B cell (primary cell): ENCODE data around the gene DNAJB6. TPM values are rescaled to one million over a fixed set of nuclear protein-coding genes. Genes with fewer than 3 reads are reported as not detected.

Source experiments
- ATAC-seq: fragments of 200-7000 bp; cut with Tn5 transposase; one replicate; pipeline ENCODE4 v1.10.0; 2021; ENCODE audit warnings: low read depth, mild to moderate bottlenecking, moderate number of reproducible peaks, moderate library complexity
- CTCF ChIA-PET: fragments of 350-600 bp; sonication (Branson Sonifier 250); formaldehyde crosslinking; loops from one replicate; lab custom pipeline; 2021; ENCODE audit warnings: antibody characterized with exemption, inconsistent platforms; lab: Charles Lee
- POLR2A ChIA-PET: fragments of 350-600 bp; sonication (Branson Sonifier 250); formaldehyde crosslinking; loops from one replicate; lab custom pipeline; 2021; ENCODE audit warnings: antibody characterized with exemption; lab: Charles Lee
- DNase-seq: peaks from one replicate; pipeline ENCODE4 v3.0.0; 2013
- H2AFZ ChIP-seq: 2 replicates; pipeline ENCODE4 v1.6.1; 2012; ENCODE audit warnings: mild to moderate bottlenecking, low read depth, low read length; ENCODE audit not compliant: insufficient read depth, poor library complexity, severe bottlenecking
- H3K27ac ChIP-seq, 2 donors: 1 replicate in 1 of 2; 2 replicates in 1 of 2; pipeline ENCODE4 v1.5.1; 2012 to 2013; ENCODE audit warnings: low read length in 2 of 2, mild to moderate bottlenecking in 2 of 2, moderate library complexity in 1 of 2
- H3K27me3 ChIP-seq, 4 experiments: fragments of 200-600 bp in 1 of 4; sonication (generic) in 1 of 4; replicated peaks in 1 of 4; 1 replicate in 2 of 4; 2 replicates in 2 of 4; pipeline versions ENCODE4 v1.6.1 to v1.7.0; 2013 to 2016; ENCODE audit warnings: low read length in 3 of 4, mild to moderate bottlenecking in 2 of 4, mixed read lengths in 1 of 4, moderate library complexity in 1 of 4; ENCODE audit not compliant: insufficient read depth in 4 of 4, control insufficient read depth in 3 of 4; ENCODE audit errors: control extremely low read depth in 1 of 4
- H3K36me3 ChIP-seq, 2 experiments: replicated peaks in 1 of 2; 1 replicate in 1 of 2; 2 replicates in 1 of 2; pipeline versions ENCODE4 v1.6.1 to v1.7.1; 2013; ENCODE audit warnings: low read length in 1 of 2; ENCODE audit not compliant: insufficient read depth in 2 of 2, control insufficient read depth in 1 of 2; ENCODE audit errors: control extremely low read depth in 1 of 2, extremely low read depth in 1 of 2
- H3K4me1 ChIP-seq, 2 donors: fragments of 200-600 bp in 1 of 2; sonication (generic) in 1 of 2; 1 replicate in 1 of 2; 2 replicates in 1 of 2; pipeline versions ENCODE4 v1.5.1 to v1.6.1; 2013 to 2017; ENCODE audit warnings: low read length in 2 of 2; ENCODE audit not compliant: control insufficient read depth in 2 of 2, insufficient read depth in 2 of 2
- H3K4me2 ChIP-seq: replicated peaks from 2 replicates; pipeline ENCODE3; 2012; ENCODE audit warnings: mild to moderate bottlenecking, low read depth, low read length; ENCODE audit not compliant: poor library complexity, severe bottlenecking
- H3K4me3 ChIP-seq, 5 experiments: fragments of 200-600 bp in 1 of 5; sonication (generic) in 1 of 5; 1 replicate in 3 of 5; 2 replicates in 2 of 5; pipeline versions ENCODE4 v1.5.1 to v1.7.0; 2011 to 2016; ENCODE audit warnings: low read length in 4 of 5, mild to moderate bottlenecking in 4 of 5, low read depth in 2 of 5, control low read depth in 1 of 5, moderate library complexity in 1 of 5; ENCODE audit not compliant: insufficient read depth in 1 of 5; ENCODE audit errors: control extremely low read depth in 1 of 5, extremely low read depth in 1 of 5
- H3K79me2 ChIP-seq: fragments of 200-600 bp; sonication (generic); one replicate; pipeline ENCODE4 v1.6.0; 2016; ENCODE audit warnings: low read length; ENCODE audit not compliant: control insufficient read depth, insufficient read depth
- H3K9ac ChIP-seq: fragments of 200-600 bp; sonication (generic); 2 replicates; pipeline ENCODE4 v1.6.1; 2017; ENCODE audit warnings: mild to moderate bottlenecking, low read length, moderate library complexity
- H3K9me3 ChIP-seq, 3 donors: one replicate each; pipeline versions ENCODE4 v1.6.1 to v1.7.1; 2013; ENCODE audit warnings: low read length in 2 of 3; ENCODE audit not compliant: control insufficient read depth in 2 of 3, insufficient read depth in 1 of 3; ENCODE audit errors: control extremely low read depth in 1 of 3
- H4K20me1 ChIP-seq: 2 replicates; pipeline ENCODE4 v1.6.0; 2012; ENCODE audit warnings: mild to moderate bottlenecking, low read length; ENCODE audit not compliant: insufficient read depth, control insufficient read depth, poor library complexity, severe bottlenecking
- H3K27ac Mint-ChIP-seq: one replicate; pipeline ENCODE4 v1.8.0; 2021; ENCODE audit warnings: mixed read lengths
- H3K27me3 Mint-ChIP-seq: one replicate; pipeline ENCODE4 v1.8.0; 2021; ENCODE audit warnings: mixed read lengths
- H3K4me1 Mint-ChIP-seq: one replicate; pipeline ENCODE4 v1.8.0; 2021; ENCODE audit warnings: mixed read lengths
- H3K4me3 Mint-ChIP-seq: one replicate; pipeline ENCODE4 v1.8.0; 2021; ENCODE audit warnings: mixed read lengths
- H3K9me3 Mint-ChIP-seq: one replicate; pipeline ENCODE4 v1.8.0; 2022; ENCODE audit warnings: mixed read lengths; ENCODE audit not compliant: insufficient read depth
- CTCF ChIP-seq: fragments of 200-600 bp; IDR thresholded peaks from one replicate; pipeline ENCODE4 v1.8.0; 2022; ENCODE audit warnings: antibody characterized with exemption, mild to moderate bottlenecking
- EZH2 ChIP-seq: IDR thresholded peaks from 2 replicates; pipeline ENCODE4 v1.6.1; 2012; ENCODE audit warnings: borderline replicate concordance, low read depth, mild to moderate bottlenecking, moderate library complexity, low read length; ENCODE audit not compliant: insufficient read depth, poor library complexity, severe bottlenecking
- WGBS: methylation state at CpG from one replicate; pipeline ENCODE4 v1.1.5; 2013; ENCODE audit warnings: missing lambda C conversion rate; ENCODE audit not compliant: insufficient coverage; 5-methylcytosine and 5-hydroxymethylcytosine counted together
- intact Hi-C: fragments of 100-400 bp; cut with micrococcal nuclease; formaldehyde crosslinking; loops from one replicate; pipeline ENCODE4 v1.10.0; 2022
- polyA plus RNA-seq: library from polyadenylated mRNA; depleted of rRNA; stranded (reverse); fragments of >200 nt; gene quantifications from 2 replicates; pipeline ENCODE4 v1.2.3, GENCODE V29; 2012
- total RNA-seq, 2 donors: library from RNA; stranded (reverse); fragments of 120-200 nt in 1 of 2; gene quantifications; 1 replicate in 1 of 2; 2 replicates in 1 of 2; pipeline versions ENCODE4 v1.2.3 to v1.2.4, GENCODE V29; 2013 to 2022

Gene DNAJB6
- total and polyA plus RNA-seq, 2 donors (not counting 1 experiment from before 2014, with no cell fraction given), result 22.4 to 116 TPM

DNA sequence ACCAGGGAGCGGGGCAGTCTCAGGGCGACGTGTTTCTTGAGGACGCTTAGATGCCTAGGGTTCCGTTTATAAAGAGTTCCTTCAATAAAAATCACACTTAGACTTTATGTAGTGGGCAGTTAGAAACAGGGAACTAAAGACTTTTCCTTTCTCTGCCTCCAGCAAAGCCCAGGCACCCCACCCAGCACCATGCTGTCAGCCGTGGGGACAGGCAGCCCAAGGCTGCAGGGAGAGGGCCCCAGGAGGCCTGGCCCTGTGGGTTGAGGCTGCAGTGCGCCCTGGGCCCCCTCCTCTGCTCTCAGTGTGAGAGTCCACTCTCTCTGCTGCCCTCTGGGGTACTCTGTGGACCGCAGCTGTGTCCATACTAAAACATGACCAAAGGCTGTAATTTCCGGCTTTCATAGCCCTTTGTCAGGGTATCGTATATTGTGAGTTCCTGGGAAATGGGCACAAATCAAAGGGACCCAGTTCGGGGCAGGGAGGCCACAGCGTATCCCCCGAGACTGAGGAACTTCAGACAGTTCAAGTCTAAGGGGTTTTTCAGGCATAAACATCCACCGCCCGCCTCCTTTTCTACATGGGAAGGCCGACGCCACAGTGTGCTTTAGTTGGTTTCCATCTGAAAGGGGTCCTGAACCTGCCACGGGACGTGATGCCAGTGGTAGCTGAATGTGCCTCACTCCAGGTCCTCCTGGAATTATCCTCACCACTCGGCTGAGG, 59.7 kb downstream of the DNAJB6 start:
- 97% methylated on average over 15 of the region's 20 CpGs for WGBS
- no peaks in the 10 kb centered on the region for H3K9me3 ChIP-seq
- no peak overlapping the region for H3K9ac ChIP-seq
- ATAC-seq (no peak), DNase-seq (no peak)
- Mint-ChIP-seq H3K9me3 (no peaks in the 10 kb centered on the region), H3K27me3 (no peaks in the 10 kb centered on the region), H3K4me1 (peaks cover 9% of the 10 kb centered on the region), H3K27ac (no peak overlapping the region), H3K4me3 (no peak overlapping the region)
- CTCF ChIA-PET, result interaction anchor here (0.7 to 1.6 kb wide), 2 partner anchors 12 to 1153 kb away, joined by 3 read pairs; no protein-coding TSS in a partner anchor
- peaks cover 0 to 31% of the 10 kb centered on the region in 2 experiments for H3K36me3 ChIP-seq
- peaks cover 0 to 5% of the 10 kb centered on the region in 2 donors for H3K4me1 ChIP-seq
- intact Hi-C loops, result no loop called here
- peaks cover 50% of the 10 kb centered on the region for H4K20me1 ChIP-seq
- H3K4me3 ChIP-seq, result no peak overlapping the region
- H3K27ac ChIP-seq, result no peak overlapping the region
- no peak overlapping the region for H2AFZ ChIP-seq
- POLR2A ChIA-PET, result no interaction called here
- peaks cover 53% of the 10 kb centered on the region for H3K79me2 ChIP-seq
- TF ChIP-seq EZH2 (no peak), CTCF (no peak)
- H3K27me3 ChIP-seq, result no peaks in the 10 kb centered on the region
- no peak overlapping the region for H3K4me2 ChIP-seq

DNA sequence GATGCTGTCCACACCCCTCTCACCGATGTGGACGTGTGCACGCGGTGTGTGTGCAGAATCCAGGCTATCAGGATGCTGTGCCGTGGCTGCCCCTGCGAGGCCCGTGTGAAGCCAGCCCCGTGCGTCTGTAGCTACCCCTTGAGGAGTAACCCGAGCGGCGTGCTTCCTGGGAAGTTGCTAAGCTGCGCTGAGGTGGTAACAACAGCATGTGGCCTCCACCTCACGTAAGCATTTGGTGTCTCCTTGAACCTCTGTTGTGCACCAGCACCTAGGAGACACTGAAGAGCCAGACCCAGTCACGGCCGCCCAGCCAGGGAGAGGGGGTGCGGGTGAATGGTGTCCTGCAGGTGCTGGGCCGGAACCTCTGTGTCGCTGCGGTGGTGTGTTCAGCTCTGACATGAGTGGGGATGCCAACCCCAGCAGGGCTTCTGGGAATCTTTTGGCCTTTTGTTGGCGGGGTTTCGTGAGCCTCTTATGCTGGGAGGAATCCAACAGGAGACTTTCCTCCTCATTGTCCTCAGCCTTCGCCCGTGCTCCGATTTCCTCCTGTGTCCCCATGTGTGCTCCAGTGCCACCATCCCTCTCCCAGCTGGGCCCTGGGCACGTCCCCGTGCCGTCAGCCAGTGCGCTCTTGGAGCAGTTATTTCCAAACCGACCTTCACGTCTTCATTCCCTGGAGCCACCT, 60.4 kb downstream of the DNAJB6 start:
- Histone ChIP-seq H3K4me2 (no peak overlapping the region), H3K9me3 (no peaks in the 10 kb centered on the region), H3K79me2 (peaks cover 48% of the 10 kb centered on the region)

More for the DNA sequence above, 60.4 kb downstream of the DNAJB6 start:
- no peak for TF ChIP-seq EZH2
- TF ChIP-seq CTCF, result no peak
- ChIA-PET POLR2A (no interaction called here), CTCF (interaction anchor here (1.6 kb wide), 1 partner anchor 13 kb away, joined by 3 read pairs; no protein-coding TSS in a partner anchor)
- Mint-ChIP-seq H3K27ac (no peak overlapping the region), H3K27me3 (no peaks in the 10 kb centered on the region), H3K4me3 (no peak overlapping the region), H3K9me3 (no peaks in the 10 kb centered on the region), H3K4me1 (peaks cover 9% of the 10 kb centered on the region)
- no peak for DNase-seq
- H3K36me3 ChIP-seq, result peaks cover 0 to 31% of the 10 kb centered on the region in 2 experiments
- no peak overlapping the region for H2AFZ ChIP-seq
- H3K9ac ChIP-seq, result no peak overlapping the region
- H3K27ac ChIP-seq, result no peak overlapping the region
- WGBS, result 97% methylated on average over 31 of the region's 31 CpGs
- peaks cover 0 to 5% of the 10 kb centered on the region in 2 donors for H3K4me1 ChIP-seq
- intact Hi-C loops, result no loop called here
- no peaks in the 10 kb centered on the region for H3K27me3 ChIP-seq
- no peak for ATAC-seq
- H4K20me1 ChIP-seq, result peaks cover 44% of the 10 kb centered on the region
- H3K4me3 ChIP-seq, result no peak overlapping the region
